ENCODE data around the gene FRMD3.

The FRMD3 gene

DNA sequence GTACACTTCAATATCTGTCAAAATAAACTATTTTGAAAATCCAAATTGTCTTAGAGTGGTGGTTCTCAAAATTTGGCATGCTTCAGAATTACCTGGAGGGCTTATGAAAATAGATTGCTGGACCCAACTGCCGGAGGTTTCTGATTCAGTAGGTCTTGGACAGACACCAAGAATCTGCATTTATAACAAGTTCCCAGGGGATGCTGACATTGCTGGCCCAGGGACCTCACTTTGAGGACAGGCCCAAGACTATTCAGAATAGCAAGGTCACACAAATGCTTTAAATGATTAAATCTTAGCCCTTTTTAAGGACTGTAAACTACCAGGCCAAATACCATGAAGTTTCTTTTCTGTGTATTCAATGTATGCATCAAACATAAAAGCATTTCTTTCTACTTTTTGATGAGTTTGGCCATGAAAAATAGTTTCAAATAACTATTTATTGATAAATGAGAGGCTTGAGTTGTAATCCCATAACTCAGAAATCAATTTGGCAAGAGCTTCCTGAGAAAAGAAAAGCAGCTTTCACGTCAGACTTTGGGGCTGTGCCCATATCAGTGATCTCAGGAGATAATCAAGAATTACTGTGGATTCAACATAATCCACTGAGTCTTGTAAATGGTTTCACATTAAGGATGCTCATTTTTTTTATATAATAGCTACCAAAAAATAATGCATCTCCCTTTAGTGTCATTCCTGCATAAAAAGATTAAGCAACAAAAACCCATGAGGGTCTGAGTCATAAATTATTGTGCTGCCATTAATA lies 191.4 kb downstream of the FRMD3 start:
- in situ Hi-C loops (cut with HindIII; ENCODE audit: low sequenced_read_pairs): loop anchor here (5.0 kb wide), 1 partner anchor 60 kb away; no protein-coding TSS in a partner anchor

DNA sequence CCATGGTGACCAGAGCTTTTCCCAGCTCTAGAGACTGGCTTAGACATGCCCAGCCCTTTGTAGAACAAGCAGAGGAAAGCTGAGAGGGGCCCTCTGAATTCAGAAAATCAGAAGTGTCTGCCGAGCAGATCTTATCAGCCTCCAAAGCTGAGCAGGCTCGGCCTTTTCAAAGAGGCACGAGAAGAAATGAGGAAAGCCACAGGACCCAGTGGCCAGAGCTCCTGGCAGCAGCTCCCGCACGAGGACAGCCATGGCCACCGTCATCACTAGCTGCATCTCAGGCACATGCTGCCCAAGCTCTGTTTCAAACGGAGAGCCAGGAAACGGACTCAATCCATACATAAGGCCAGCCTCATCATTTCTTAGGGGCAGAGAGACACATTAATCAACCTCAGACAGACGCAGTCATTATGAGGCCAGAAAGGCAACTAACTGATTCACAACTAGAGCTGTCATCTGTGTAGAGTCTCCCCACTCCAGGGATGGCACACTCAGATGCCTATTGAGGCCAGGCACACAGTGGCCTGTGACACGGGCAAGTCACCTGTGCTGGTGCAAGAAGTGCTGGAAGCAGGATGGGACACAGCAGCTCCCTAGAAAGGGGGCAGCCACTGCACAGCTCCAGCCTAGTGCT lies 194.7 kb downstream of the FRMD3 start:
- in situ Hi-C loops (cut with HindIII; ENCODE audit: low sequenced_read_pairs): no loop called here

DNA sequence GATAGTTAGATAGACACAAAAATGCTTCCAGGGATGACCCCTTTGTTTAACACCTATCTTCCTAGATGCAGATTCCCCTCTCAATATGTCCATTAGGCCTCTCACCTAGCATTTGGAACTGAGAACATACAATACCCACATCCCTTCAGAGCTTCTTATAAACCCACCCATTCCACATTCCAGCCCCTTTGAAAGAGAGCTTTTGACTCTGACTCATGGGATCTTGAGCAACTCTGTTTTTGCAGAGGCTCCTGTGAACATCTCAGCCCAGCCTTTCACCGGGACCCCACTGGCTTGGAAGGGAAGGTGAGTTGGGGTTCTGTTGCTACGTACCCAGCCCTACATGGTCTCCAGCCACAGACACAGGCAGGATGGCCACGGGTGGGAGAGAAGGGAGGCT lies 195.5 kb downstream of the FRMD3 start:
- in situ Hi-C loops (cut with HindIII; ENCODE audit: low sequenced_read_pairs): no loop called here

DNA sequence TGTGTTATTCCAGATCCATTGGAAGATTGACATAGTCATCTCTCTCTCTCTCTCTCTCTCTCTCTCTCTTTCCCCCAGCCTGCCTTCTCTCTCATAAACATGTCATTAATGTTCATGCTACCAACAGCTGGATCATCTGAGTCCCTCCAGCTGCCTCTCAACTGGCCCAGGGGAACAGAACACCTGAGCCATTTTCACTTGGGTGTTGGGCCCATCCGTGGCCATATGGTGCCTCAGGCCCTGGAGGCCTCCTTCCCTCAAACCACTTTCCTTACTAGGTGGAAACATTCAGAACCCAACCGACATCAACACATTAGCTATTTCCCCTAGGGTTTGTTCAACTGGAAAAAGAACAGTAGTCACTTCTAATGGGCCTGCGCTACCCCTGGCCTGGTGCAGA lies 196.2 kb downstream of the FRMD3 start:
- in situ Hi-C loops (cut with HindIII; ENCODE audit: low sequenced_read_pairs): no loop called here

DNA sequence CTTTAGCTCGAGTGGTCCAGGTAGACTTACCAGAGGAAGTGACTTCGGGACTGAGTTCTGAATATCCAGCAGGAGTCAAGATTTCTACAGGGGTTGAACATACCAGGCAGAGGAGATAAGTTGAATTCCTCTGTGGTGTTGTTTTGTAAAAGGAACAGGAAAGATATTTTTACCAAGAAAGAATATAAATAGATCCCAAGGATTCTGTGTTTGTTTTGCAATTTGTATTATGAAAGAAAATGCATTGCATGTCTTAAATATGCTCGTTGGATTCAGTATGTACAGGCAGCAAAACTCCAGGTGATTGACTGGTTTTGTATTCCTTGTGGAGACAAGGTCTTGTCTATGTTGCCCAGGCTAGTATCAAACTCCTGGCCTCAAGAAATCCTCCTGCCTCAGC lies 197.8 kb downstream of the FRMD3 start:
- in situ Hi-C loops (cut with HindIII; ENCODE audit: low sequenced_read_pairs): no loop called here

DNA sequence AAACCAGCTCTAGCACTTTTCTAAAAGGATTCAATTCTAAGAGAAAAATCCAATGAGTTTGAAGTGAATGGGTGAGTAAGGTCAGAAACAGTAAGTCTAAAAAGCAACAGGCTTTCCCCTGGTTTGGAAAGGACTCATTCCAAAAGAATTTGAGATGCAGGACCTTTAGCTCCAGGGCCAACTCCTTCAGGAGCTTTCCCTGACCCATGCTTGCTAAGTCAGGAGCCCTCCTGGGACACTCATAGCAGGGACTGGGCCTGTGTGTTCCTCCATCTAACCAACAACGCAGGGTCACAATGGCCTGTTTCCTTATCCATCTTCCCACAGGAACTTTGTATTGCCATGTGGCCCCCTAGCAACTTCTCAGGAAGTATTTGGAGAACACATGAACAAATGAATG lies 198.8 kb downstream of the FRMD3 start:
- in situ Hi-C loops (cut with HindIII; ENCODE audit: low sequenced_read_pairs): no loop called here

DNA sequence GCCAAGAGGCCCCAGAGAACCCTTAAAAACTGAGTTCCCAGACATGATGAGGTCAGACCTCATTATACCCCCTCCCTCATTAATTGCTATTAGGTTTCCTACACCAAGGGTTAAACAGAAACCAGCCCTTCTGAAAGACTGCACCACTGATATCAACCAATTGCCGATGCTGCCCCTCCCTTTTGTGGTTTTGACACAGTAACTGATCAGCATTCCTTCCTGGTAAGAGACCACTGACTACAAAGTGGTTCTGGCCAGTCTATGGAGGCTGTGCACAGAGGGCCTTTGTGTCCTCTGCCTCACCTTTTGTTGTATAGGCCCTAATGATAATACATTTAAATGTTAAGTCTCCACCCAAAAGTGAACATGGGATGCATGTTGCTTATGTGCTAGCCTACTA lies 201.5 kb downstream of the FRMD3 start:
- in situ Hi-C loops (cut with HindIII; ENCODE audit: low sequenced_read_pairs): no loop called here

DNA sequence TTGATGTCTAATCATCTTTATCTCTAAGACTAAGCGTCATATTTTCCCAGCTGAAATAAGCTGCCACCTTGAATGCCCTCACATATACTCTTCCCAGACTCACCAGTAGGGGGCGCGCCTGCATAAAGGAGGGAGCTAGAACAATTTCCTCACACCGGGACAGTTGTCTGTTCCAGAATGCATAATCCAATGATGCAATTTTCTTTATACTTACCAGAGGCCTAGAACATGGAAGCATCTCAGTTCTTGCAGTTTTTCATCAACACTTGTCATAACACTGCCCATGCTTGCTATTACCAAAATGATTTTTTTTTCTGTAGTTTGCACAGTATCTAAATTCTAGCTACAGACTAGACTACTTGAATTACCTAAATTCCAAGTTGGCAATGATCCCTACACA lies 203.9 kb downstream of the FRMD3 start:
- in situ Hi-C loops (cut with HindIII; ENCODE audit: low sequenced_read_pairs): no loop called here

DNA sequence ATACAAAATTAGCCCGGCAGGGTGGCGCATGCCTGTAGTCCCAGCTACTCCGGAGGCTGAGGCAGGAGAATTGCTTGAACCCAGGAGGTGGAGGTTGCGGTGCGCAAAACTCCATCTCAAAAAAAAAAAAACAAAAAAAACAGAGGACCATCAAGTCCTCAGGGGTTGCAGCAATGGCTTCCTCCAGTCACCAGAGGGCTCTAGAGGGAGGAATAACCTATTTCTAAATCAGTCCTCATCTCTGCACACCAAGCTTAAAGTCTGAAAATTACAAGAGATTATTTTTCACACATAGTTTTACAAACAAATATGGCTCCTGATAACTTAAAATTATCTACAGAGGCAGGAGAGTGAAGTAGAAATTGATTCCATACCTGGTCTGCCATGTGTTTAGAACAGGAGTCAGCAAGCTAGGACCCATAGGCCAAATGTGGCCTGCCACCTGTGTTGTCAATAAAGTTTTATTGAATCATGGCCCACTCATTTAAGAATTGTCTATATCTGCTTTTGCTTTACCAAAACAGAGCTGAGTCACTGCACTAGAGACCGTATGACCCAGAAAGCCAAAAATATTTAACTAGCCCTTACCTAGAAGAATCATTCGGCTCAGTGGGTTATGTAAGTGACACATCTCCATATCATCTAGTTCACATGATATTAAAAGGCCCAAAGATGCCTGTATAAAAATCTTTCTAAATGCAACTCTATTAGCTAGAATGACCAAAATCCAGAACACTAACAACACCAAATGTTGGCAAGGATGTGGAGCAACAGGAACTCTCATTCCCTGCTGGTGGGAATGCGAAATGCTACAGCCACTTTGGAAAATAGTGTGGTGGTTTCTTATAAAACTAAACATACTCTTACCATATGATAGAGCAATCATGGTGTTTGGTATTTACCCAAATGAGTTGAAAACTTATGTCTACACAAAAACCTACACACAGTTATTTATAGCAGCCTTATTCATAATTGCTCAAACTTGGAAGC lies 207.7 kb downstream of the FRMD3 start:
- in situ Hi-C loops (cut with HindIII; ENCODE audit: low sequenced_read_pairs): no loop called here

DNA sequence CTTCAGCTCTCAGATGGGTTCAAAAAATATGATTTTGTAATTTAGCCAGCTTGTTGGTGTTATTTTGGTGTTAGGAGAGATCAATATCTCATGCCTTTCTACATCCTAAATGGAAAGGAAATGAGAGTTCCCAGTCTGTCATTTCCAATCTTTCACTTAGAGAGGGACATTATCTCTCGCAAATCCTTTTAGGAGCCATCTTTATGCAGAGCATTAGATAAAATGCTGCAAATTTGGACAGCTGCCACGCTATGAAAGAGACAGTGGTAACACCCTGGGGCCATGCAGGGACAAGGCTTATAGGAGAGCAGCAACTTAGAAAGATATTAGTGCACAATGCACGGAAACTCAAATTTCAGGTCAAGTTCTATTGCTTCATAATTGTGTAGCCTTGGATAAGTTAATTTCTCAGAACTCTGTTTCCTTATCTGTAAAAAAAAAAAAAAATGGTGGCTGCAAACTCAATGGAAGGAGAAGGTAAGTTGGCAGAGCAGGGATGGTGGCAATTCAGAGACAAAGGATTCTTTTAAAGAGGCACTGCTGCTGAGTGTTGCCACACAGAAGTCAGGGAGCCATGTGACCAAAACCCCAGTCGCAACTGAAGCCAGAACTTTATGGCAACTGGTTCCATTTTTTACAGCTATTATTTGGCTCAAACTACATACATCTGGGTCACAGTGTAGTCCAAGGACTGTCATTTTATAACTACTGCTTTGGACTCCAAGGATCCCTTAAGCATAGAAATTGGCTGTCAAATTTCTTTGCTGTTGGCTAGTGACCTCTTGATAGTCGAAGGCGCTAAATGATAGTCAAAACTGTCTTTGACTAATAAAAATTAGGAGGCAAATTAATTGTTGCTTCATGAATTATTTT lies 210.2 kb downstream of the FRMD3 start:
- in situ Hi-C loops (cut with HindIII; ENCODE audit: low sequenced_read_pairs): no loop called here

DNA sequence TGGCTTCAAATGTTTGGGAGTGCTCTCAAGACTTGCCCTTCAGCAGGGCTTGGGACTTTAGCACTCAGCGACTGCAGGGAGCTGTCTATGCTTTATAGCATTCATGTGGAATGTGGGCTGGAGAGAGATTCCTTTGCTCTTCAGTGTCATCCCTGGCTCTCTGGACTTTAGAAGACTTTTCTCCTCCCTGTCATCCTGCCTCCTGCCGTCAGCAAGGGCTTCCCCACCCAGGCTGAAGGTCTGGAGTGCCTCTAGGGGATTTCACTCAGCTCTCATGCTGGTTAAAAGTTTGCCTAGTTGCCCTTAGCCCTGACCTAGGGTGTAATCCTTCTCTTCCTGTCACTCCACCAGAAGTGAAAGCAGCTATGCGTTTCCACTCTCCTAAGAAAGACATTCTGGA lies 210.9 kb downstream of the FRMD3 start:
- in situ Hi-C loops (cut with HindIII; ENCODE audit: low sequenced_read_pairs): no loop called here

DNA sequence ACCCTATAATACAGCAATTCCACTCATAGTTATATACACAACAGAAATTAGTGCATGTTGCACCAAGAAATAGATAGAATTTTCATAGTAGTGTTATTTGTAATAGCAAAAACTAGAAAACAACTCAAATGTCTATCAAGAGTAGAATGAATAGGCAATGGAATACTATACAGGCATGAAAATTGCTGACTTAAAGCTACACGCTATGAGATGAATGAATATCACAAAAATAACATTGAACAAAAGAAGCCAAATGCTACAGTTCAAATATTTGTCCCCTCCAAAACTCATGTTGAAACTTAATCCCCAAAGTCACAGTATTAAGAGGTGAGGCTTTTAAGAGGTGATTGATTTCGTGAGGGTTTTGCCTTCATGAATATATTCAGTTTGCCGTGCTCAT lies 215.1 kb downstream of the FRMD3 start:
- in situ Hi-C loops (cut with HindIII; ENCODE audit: low sequenced_read_pairs): no loop called here

DNA sequence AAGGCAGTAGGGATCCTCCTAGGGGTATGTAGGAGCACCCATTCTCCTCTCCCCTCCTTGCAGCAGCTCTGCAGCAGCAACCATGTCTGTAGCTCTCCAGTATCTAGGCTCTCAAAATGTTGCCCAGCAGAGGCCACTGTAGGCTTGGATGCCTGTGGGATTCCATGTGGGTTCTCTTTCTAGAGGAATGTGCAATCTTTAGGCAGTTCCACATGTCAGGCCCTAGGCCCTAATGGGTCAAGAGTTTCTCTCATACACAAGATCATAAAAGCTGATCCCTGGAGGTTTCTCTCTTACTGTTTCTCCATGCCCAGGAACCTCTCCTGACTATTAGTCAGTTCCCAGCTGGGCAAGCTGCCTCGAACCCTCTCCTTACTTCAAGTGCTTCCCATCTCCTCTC lies 215.8 kb downstream of the FRMD3 start:
- in situ Hi-C loops (cut with HindIII; ENCODE audit: low sequenced_read_pairs): no loop called here

DNA sequence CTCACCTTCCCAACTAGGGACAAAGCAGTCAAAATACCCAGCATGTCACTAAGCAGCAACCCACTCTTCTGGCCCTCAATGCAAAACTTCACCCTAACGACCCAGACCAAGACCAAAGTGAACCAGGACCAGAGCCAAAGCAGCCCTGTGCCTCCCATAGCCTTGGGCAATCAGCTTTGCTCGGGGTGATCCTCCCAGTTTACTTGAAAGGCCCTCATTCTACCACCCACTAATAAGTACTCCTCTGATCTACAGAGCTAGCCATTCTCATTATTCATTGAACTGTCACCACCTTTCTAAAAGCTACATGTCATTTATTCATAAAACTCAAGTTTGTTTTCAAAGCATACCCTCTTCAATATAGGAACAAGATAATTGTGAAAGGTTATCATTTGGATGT lies 221.0 kb downstream of the FRMD3 start:
- in situ Hi-C loops (cut with HindIII; ENCODE audit: low sequenced_read_pairs): no loop called here

DNA sequence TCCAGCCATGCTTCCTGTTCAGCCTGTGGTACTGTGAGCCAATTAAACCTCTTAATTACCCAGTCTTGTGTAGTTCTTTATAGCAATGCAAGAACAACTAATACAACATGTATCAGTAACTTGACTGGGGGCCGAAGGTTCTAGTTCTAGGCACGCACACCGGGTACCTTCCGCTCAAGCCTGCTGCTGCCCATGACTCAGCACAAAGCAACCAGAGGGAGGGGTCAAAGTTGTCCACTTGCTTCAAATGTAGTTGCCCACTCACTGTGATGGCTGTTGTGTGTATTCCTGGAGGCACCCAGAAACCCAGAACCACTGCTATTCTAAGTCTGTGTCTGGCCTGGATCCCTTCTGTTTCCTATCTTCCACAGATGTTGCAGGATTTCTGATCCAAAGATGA lies 222.6 kb downstream of the FRMD3 start:
- in situ Hi-C loops (cut with HindIII; ENCODE audit: low sequenced_read_pairs): no loop called here

DNA sequence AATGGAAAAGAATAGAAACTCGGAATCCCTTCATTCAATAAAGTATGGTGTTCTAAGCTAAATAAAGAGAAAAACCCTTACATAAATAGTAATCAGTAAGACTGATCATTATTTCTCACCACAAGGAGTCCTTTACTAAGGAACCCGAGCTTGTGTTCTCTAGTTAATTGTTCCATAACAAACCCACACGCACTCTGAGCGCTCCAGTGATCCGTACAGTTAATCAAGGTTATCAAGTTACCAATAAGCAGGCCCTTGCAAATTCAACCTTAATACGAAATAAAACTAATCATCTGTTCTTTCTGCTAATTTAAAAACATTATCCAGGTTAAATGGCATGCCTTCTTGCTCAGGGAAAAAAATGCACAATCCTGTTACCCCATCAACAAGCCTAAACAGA lies 224.4 kb downstream of the FRMD3 start:
- in situ Hi-C loops (cut with HindIII; ENCODE audit: low sequenced_read_pairs): no loop called here

DNA sequence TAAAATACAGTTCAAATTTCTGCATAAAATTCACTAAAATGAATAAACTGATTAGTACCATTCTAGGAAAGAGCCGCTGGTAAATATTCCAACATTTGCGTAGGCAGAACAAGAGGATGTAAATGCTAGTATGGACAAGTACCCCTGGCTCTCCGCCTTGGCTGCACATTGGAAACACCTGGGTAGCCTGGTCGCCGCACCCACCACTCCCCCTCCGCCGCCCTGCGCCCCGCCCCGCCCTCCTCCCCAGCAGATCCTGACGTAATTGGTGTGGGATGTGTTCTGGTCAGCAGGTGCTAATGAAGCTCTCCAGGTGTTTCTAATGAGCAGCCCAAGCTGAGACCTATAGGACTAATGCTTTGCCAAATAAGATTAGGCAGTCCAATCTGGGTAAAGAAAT lies 225.7 kb downstream of the FRMD3 start:
- in situ Hi-C loops (cut with HindIII; ENCODE audit: low sequenced_read_pairs): no loop called here

DNA sequence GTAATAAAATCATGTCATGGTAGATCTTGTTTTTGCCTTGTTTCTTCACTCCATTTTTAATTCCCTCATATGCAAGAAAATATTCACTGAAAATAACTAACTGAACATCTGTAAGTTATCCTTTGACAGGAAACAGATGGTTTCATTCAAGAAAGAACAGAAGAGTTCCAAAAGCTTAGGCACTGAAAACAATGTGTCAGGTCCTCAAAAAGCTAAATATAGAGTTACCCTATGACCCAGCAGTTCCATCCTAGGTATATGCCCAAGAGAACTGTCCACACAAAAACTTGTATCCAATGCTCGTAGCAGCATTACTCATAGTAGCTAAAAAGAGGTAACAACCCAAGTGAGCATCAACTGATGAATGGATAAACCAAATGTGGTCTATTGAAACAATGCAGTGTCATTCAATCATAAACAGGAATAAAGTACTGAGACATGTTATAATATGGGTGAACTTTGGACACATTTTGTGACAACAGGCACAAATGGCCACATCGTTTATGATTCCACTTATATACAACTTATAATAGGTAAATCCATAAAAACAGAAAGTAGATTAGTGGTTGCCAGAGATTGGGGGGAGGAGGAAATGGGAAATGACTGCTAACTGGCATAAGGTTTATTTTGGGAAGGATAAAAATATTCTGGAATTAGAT lies 231.0 kb downstream of the FRMD3 start:
- in situ Hi-C loops (cut with HindIII; ENCODE audit: low sequenced_read_pairs): no loop called here

DNA sequence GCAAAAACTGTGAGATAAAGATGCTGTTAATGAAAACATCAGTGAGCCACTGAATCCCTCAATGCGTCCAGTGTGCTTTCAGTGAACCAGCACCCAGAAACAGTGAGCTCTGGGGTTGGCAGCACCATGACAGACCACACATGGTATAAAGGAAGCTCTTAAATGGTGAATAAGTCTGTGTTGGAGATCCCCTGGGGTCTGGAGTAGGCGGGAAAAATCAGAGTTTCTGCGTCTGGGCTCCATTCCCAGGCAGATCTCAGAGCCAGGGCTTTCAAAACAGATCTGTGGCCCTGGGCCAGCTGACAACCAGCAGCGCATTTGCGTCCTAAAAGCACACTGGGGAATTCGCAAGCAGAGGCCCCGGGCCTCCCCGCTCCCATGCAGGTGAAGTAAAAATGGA lies 233.5 kb downstream of the FRMD3 start:
- in situ Hi-C loops (cut with HindIII; ENCODE audit: low sequenced_read_pairs): no loop called here

DNA sequence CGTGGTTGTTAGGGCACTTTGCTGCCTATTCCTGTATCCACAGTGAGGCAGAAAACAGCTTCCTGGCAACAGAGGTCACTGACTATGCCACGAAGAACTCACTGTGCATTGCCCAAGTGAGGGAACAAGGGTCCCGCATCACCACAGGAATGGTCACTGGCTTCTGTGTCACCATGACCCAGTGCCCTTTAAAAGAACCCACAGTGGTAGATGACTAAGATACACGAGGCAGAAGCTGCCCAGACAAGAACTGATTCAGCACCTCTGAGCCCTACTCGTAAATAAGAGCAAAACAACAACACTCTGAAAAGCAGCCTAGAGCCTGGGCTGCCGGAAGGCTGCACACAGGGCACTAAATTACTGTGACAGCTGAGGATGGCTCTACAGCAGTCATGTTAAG lies 238.6 kb downstream of the FRMD3 start:
- in situ Hi-C loops (cut with HindIII; ENCODE audit: low sequenced_read_pairs): no loop called here
